ENCODE data around the gene CSAG2.

DNA sequence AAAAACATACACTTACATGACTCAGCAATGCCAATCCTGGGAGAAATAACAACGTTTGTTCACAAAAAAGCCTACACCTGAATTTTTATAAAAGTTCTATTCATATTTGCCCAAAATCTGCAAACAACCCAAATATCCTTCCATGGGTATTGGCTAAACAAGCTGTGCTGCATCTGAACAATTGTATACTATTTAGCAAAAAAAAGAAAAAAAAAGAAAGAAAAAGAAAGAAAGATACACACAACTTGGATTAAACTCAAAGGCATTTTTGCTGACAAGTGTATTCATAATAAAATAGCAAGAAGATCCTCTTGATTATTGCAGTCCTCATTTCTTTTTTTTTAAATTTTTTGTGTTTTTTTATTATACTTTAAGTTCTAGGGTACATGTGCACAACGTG, 34.9 kb downstream of the CSAG2 start:
- TF ChIP-seq, protein P1, sequence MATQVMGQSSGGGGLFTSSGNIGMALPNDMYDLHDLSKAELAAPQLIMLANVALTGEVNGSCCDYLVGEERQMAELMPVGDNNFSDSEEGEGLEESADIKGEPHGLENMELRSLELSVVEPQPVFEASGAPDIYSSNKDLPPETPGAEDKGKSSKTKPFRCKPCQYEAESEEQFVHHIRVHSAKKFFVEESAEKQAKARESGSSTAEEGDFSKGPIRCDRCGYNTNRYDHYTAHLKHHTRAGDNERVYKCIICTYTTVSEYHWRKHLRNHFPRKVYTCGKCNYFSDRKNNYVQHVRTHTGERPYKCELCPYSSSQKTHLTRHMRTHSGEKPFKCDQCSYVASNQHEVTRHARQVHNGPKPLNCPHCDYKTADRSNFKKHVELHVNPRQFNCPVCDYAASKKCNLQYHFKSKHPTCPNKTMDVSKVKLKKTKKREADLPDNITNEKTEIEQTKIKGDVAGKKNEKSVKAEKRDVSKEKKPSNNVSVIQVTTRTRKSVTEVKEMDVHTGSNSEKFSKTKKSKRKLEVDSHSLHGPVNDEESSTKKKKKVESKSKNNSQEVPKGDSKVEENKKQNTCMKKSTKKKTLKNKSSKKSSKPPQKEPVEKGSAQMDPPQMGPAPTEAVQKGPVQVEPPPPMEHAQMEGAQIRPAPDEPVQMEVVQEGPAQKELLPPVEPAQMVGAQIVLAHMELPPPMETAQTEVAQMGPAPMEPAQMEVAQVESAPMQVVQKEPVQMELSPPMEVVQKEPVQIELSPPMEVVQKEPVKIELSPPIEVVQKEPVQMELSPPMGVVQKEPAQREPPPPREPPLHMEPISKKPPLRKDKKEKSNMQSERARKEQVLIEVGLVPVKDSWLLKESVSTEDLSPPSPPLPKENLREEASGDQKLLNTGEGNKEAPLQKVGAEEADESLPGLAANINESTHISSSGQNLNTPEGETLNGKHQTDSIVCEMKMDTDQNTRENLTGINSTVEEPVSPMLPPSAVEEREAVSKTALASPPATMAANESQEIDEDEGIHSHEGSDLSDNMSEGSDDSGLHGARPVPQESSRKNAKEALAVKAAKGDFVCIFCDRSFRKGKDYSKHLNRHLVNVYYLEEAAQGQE (IDR thresholded peaks at IDR 0.05; ENCODE audit: borderline replicate concordance) = no peak
- TF ChIP-seq, protein P2, sequence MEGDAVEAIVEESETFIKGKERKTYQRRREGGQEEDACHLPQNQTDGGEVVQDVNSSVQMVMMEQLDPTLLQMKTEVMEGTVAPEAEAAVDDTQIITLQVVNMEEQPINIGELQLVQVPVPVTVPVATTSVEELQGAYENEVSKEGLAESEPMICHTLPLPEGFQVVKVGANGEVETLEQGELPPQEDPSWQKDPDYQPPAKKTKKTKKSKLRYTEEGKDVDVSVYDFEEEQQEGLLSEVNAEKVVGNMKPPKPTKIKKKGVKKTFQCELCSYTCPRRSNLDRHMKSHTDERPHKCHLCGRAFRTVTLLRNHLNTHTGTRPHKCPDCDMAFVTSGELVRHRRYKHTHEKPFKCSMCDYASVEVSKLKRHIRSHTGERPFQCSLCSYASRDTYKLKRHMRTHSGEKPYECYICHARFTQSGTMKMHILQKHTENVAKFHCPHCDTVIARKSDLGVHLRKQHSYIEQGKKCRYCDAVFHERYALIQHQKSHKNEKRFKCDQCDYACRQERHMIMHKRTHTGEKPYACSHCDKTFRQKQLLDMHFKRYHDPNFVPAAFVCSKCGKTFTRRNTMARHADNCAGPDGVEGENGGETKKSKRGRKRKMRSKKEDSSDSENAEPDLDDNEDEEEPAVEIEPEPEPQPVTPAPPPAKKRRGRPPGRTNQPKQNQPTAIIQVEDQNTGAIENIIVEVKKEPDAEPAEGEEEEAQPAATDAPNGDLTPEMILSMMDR (IDR thresholded peaks at IDR 0.05; ENCODE audit: poor library complexity, severe bottlenecking) = no peak
- TF ChIP-seq RAD21 (conservative IDR thresholded peaks at IDR 0.05) (no peak), POLR2AphosphoS5 (IDR thresholded peaks at IDR 0.05) (no peak), EZH2 (IDR thresholded peaks at IDR 0.05; ENCODE audit: borderline replicate concordance, insufficient read depth, low read length, poor library complexity, severe bottlenecking) (no peak), MXI1 (conservative IDR thresholded peaks at IDR 0.05; ENCODE audit: poor library complexity, severe bottlenecking) (no peak), TAF1 (IDR thresholded peaks at IDR 0.05; ENCODE audit: low read depth) (no peak), SMC3 (conservative IDR thresholded peaks at IDR 0.05; ENCODE audit: poor library complexity) (no peak)

Data from neural cell (in vitro differentiated cells).